ENCODE results near the gene ARVCF.

- TF ChIP-seq POLR2AphosphoS5 (IDR thresholded peaks at IDR 0.05; ENCODE audit: low read depth, low read length) = no peak
- TF ChIP-seq TAF1 (IDR thresholded peaks at IDR 0.05; ENCODE audit: borderline replicate concordance, insufficient read depth, low read length) = no peak
- TF ChIP-seq REST (IDR thresholded peaks at IDR 0.05; ENCODE audit: insufficient read depth in 1 of 2, low read depth in 2 of 2, low read length in 2 of 2) = no peak
- no peak for TF ChIP-seq SIN3A (IDR thresholded peaks at IDR 0.05; ENCODE audit: borderline replicate concordance, insufficient read depth, low read length)
- no peak for TF ChIP-seq FOXP2 (optimal IDR thresholded peaks at IDR 0.05; ENCODE audit: borderline replicate concordance, extremely low read depth, extremely low read length, insufficient read depth)
Observed at GRCh38 chr22:20015971-20016733, 471 bp downstream of the ARVCF start.

Data from PFSK-1 (cell line).